ENCODE measurements around the gene FFAR4. TPM values are rescaled to one million over a fixed set of nuclear protein-coding genes. Genes with fewer than 3 reads are reported as not detected.

FFAR4 gene
- total RNA-seq, 1 donor from 2014 or later, result 0.08 TPM

DNA sequence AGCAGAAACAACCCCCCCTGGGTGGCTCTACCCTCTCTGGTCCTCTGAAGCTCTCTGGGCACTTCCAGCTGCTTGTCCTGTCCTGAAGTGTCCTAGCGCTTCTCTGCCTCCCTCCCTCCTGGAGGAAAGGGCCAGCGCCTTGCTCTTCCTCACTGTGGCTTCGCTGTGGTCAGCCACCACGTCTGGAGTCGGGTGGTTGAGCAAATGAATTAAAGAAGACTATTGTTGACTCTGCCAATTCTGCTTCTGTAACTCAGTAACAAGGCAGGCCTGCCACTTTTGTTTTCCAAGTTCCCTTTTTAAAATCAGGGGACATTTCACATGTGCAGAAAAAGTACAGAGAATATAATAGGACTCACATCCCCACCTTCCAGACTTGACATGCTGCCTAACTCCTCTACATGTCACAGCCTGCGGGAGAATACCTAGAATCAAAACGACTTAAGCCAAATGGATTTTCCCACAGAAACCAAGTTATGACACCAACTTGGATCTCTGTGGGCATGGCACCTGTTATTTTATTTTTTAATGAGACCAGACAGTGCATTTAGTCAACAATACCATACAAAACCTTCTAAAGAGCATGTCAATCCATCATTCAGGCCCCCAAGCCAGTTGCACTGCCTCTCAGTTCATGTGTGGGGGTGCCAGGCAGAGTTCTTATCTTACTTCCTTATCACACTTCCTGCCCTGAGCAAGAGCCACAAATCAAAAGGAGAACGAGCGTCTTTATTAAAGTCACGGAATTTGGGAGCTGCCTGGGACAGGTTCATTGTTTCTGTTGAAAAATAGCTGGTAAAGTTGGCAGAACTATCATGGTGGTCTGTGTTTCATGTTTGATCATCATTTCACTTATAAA lies 6.8 kb downstream of the FFAR4 start:
- no peak overlapping the region for H3K4me3 ChIP-seq
- no peaks in the 10 kb centered on the region for H3K36me3 ChIP-seq
- peaks cover 36% of the 10 kb centered on the region for H3K27me3 ChIP-seq (ENCODE audit: low read depth)
- no peaks in the 10 kb centered on the region for H3K4me1 ChIP-seq
- peak; percentile 20 for DNase-seq
- intact Hi-C loops (cut with micrococcal nuclease), result no loop called here
- H3K9me3 ChIP-seq (replicated peaks), result no peaks in the 10 kb centered on the region
- TF ChIP-seq, protein P1, sequence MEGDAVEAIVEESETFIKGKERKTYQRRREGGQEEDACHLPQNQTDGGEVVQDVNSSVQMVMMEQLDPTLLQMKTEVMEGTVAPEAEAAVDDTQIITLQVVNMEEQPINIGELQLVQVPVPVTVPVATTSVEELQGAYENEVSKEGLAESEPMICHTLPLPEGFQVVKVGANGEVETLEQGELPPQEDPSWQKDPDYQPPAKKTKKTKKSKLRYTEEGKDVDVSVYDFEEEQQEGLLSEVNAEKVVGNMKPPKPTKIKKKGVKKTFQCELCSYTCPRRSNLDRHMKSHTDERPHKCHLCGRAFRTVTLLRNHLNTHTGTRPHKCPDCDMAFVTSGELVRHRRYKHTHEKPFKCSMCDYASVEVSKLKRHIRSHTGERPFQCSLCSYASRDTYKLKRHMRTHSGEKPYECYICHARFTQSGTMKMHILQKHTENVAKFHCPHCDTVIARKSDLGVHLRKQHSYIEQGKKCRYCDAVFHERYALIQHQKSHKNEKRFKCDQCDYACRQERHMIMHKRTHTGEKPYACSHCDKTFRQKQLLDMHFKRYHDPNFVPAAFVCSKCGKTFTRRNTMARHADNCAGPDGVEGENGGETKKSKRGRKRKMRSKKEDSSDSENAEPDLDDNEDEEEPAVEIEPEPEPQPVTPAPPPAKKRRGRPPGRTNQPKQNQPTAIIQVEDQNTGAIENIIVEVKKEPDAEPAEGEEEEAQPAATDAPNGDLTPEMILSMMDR (IDR thresholded peaks at IDR 0.05; ENCODE audit: borderline replicate concordance), result no peak
- H3K27ac ChIP-seq (replicated peaks), result no peak overlapping the region

GRCh38 chr10:93573924-93574323 lies 7.5 kb downstream of the FFAR4 start:
- no peaks in the 10 kb centered on the region for H3K9me3 ChIP-seq (replicated peaks)
- no peaks in the 10 kb centered on the region for H3K36me3 ChIP-seq
- H3K4me1 ChIP-seq, result no peaks in the 10 kb centered on the region
- TF ChIP-seq, protein P1 (IDR thresholded peaks at IDR 0.05; ENCODE audit: borderline replicate concordance), result no peak
- no peak overlapping the region for H3K4me3 ChIP-seq
- peaks cover 35% of the 10 kb centered on the region for H3K27me3 ChIP-seq (ENCODE audit: low read depth)
- intact Hi-C loops (cut with micrococcal nuclease), result no loop called here
- H3K27ac ChIP-seq (replicated peaks), result no peak overlapping the region
- no peak for DNase-seq

- intact Hi-C loops (cut with micrococcal nuclease), result no loop called here
- H3K27ac ChIP-seq (replicated peaks), result no peak overlapping the region
- TF ChIP-seq, protein P1 (IDR thresholded peaks at IDR 0.05; ENCODE audit: borderline replicate concordance), result no peak
- H3K27me3 ChIP-seq (ENCODE audit: low read depth), result peaks cover 40% of the 10 kb centered on the region
- H3K36me3 ChIP-seq, result no peaks in the 10 kb centered on the region
- H3K9me3 ChIP-seq (replicated peaks), result peaks cover 10% of the 10 kb centered on the region
- no peak for DNase-seq
- no peaks in the 10 kb centered on the region for H3K4me1 ChIP-seq
- H3K4me3 ChIP-seq, result no peak overlapping the region
These were observed 10.4 kb downstream of the FFAR4 start for GRCh38 chr10:93576888-93577287.

DNA sequence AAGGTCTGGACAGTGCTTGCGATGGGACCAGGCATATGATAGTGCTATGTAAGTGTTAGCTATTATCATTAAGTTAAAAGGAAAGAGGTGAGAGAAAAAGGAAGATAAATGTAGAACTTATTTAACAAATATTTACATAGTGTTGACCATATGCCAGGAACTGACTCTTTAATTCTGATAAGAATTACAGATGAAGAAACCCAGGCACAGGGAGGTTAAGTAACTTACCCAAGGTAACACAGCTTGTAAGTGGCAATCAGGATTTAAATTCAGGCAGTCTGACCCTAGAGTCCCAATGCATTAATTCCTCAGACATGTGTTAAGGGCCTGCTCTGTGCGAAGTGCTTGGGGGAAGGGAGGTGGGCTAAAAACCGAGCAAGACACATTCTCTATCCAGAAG lies 11.1 kb downstream of the FFAR4 start:
- TF ChIP-seq, protein P1 (IDR thresholded peaks at IDR 0.05; ENCODE audit: borderline replicate concordance), result no peak
- Histone ChIP-seq H3K27ac (replicated peaks) (no peak overlapping the region), H3K4me3 (no peak overlapping the region), H3K27me3 (ENCODE audit: low read depth) (peaks cover 35% of the 10 kb centered on the region), H3K9me3 (replicated peaks) (peaks cover 10% of the 10 kb centered on the region), H3K36me3 (no peaks in the 10 kb centered on the region), H3K4me1 (no peaks in the 10 kb centered on the region)
- no peak for DNase-seq
- intact Hi-C loops (cut with micrococcal nuclease), result no loop called here

GRCh38 chr10:93579089-93579488 lies 12.6 kb downstream of the FFAR4 start:
- H3K9me3 ChIP-seq (replicated peaks), result peaks cover 10% of the 10 kb centered on the region
- peaks cover 33% of the 10 kb centered on the region for H3K27me3 ChIP-seq (ENCODE audit: low read depth)
- H3K36me3 ChIP-seq, result no peaks in the 10 kb centered on the region
- no peak for DNase-seq
- H3K4me1 ChIP-seq, result no peaks in the 10 kb centered on the region
- TF ChIP-seq, protein P1 (IDR thresholded peaks at IDR 0.05; ENCODE audit: borderline replicate concordance), result no peak
- no peak overlapping the region for H3K27ac ChIP-seq (replicated peaks)
- no peak overlapping the region for H3K4me3 ChIP-seq
- intact Hi-C loops (cut with micrococcal nuclease), result no loop called here

Data from left ventricle myocardium inferior (tissue), 1 donor.